Measurements from ENCODE around the gene ARID3B.

- no peak for TF ChIP-seq L3MBTL2 (conservative IDR thresholded peaks at IDR 0.05)
- no peak for TF ChIP-seq SP1 (IDR thresholded peaks at IDR 0.05)
- no peak for TF ChIP-seq NFRKB (IDR thresholded peaks at IDR 0.05)
Measured at GRCh38 chr15:74517096-74517495, 23.9 kb upstream of the ARID3B start.
